HepG2 (cell line): ENCODE measurements around the gene IFT22. TPM values are rescaled to one million over a fixed set of nuclear protein-coding genes. Genes with fewer than 3 reads are reported as not detected.

Experiments
- ATF7-NPFF ChIP-seq: sonication (generic); formaldehyde crosslinking; IDR thresholded peaks from 2 replicates; pipeline ENCODE4 v1.8.1; 2023; ENCODE audit warnings: mild to moderate bottlenecking, low read depth, missing genetic modification reagents, moderate library complexity
- CEBPZ ChIP-seq: IDR thresholded peaks from 2 replicates; pipeline ENCODE4 v1.6.1; 2012; ENCODE audit warnings: low read length, improper control_type of control experiment
- DRAP1 ChIP-seq: IDR thresholded peaks from 2 replicates; pipeline ENCODE4 v1.6.1; 2016; ENCODE audit warnings: missing genetic modification reagents, missing compliant biosample characterization
- IKZF1 ChIP-seq: fragments of 450-650 bp; IDR thresholded peaks from 2 replicates; pipeline ENCODE4 v1.7.1; 2016
- MED1 ChIP-seq: sonication (generic); formaldehyde crosslinking; IDR thresholded peaks from 2 replicates; pipeline ENCODE4 v1.4.0; 2020; ENCODE audit warnings: missing genetic modification reagents
- NCOA2 ChIP-seq: sonication (generic); formaldehyde crosslinking; IDR thresholded peaks from 2 replicates; pipeline ENCODE4 v1.8.0; 2022; ENCODE audit warnings: inconsistent platforms
- NCOA5 ChIP-seq: sonication (generic); formaldehyde crosslinking; IDR thresholded peaks from 2 replicates; pipeline ENCODE4 v1.4.0; 2020; ENCODE audit warnings: missing genetic modification reagents
- NKX3-1 ChIP-seq: sonication (generic); formaldehyde crosslinking; IDR thresholded peaks from 2 replicates; pipeline ENCODE4 v1.5.0; 2020; ENCODE audit warnings: missing genetic modification reagents
- YY1 ChIP-seq: IDR thresholded peaks from 2 replicates; pipeline ENCODE4 v1.6.1; 2011; ENCODE audit warnings: low read length, low read depth, moderate library complexity, mild to moderate bottlenecking; ENCODE audit not compliant: insufficient read depth, insufficient replicate concordance
- ZFP90 ChIP-seq: sonication (generic); formaldehyde crosslinking; IDR thresholded peaks from 2 replicates; pipeline ENCODE4 v1.8.0; 2022; ENCODE audit warnings: missing genetic modification reagents, mild to moderate bottlenecking, inconsistent platforms, borderline replicate concordance
- ZNF333 ChIP-seq: sonication (generic); formaldehyde crosslinking; IDR thresholded peaks from 2 replicates; pipeline ENCODE4 v1.4.0; 2020; ENCODE audit warnings: mild to moderate bottlenecking, missing genetic modification reagents, borderline replicate concordance
- ZNF33B ChIP-seq: sonication (generic); formaldehyde crosslinking; IDR thresholded peaks from 2 replicates; pipeline ENCODE4 v1.5.1; 2020; ENCODE audit warnings: mild to moderate bottlenecking, missing genetic modification reagents
- ZSCAN21 ChIP-seq: sonication (generic); formaldehyde crosslinking; IDR thresholded peaks from 2 replicates; pipeline ENCODE4 v1.8.0; 2022; ENCODE audit warnings: mild to moderate bottlenecking, missing genetic modification reagents, moderate library complexity, borderline replicate concordance
- polyA plus RNA-seq, 8 experiments: library from polyadenylated mRNA; depleted of rRNA in 3 of 8; stranded (reverse) in 7 of 8; unstranded in 1 of 8; fragments of >200 nt; fragmentation: Illumina TruSeq in 4 of 8; extraction: Trizol in 4 of 8; gene quantifications; 2 replicates each; pipeline versions ENCODE4 v1.2.1 to v1.2.3, GENCODE V29; 2011 to 2016; ENCODE audit warnings: low read depth in 4 of 8, missing spikeins in 1 of 8, mixed read lengths in 1 of 8; ENCODE audit not compliant: insufficient read depth in 1 of 8
- total RNA-seq, 5 experiments: library from RNA; depleted of rRNA; stranded (reverse); fragments of >200 nt; fragmentation: Illumina TruSeq; extraction: Trizol; gene quantifications; 2 replicates each; pipeline ENCODE4 v1.2.3, GENCODE V29; 2016; ENCODE audit warnings: low read depth in 1 of 5
- TF ChIP-seq, protein P1 (sequence below): sonication (generic); formaldehyde crosslinking; IDR thresholded peaks from 2 replicates; pipeline ENCODE4 v1.4.0; 2020; ENCODE audit warnings: missing genetic modification reagents
- TF ChIP-seq, protein P2 (sequence below): sonication (generic); formaldehyde crosslinking; IDR thresholded peaks from 2 replicates; pipeline ENCODE4 v1.4.0; 2020; ENCODE audit warnings: missing genetic modification reagents, low read depth, mild to moderate bottlenecking, borderline replicate concordance
- TF ChIP-seq, protein P3 (sequence below): sonication (generic); formaldehyde crosslinking; IDR thresholded peaks from 2 replicates; pipeline ENCODE4 v1.9.0; 2021; ENCODE audit warnings: missing genetic modification reagents, borderline replicate concordance
- TF ChIP-seq, protein P4 (sequence below): sonication (generic); formaldehyde crosslinking; IDR thresholded peaks from 2 replicates; pipeline ENCODE4 v1.8.1; 2023; ENCODE audit warnings: mild to moderate bottlenecking, missing genetic modification reagents

Gene IFT22
- total and polyA plus RNA-seq, 2 of the 13 experiments (the other 11 are each of a cell fraction or from before 2014, with no cell fraction given): 8.9 to 14.5 TPM

- no peak for TF ChIP-seq CEBPZ
- TF ChIP-seq, protein P1, sequence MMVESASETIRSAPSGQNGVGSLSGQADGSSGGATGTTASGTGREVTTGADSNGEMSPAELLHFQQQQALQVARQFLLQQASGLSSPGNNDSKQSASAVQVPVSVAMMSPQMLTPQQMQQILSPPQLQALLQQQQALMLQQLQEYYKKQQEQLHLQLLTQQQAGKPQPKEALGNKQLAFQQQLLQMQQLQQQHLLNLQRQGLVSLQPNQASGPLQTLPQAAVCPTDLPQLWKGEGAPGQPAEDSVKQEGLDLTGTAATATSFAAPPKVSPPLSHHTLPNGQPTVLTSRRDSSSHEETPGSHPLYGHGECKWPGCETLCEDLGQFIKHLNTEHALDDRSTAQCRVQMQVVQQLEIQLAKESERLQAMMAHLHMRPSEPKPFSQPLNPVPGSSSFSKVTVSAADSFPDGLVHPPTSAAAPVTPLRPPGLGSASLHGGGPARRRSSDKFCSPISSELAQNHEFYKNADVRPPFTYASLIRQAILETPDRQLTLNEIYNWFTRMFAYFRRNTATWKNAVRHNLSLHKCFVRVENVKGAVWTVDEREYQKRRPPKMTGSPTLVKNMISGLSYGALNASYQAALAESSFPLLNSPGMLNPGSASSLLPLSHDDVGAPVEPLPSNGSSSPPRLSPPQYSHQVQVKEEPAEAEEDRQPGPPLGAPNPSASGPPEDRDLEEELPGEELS (CRISPR knock-in tag): no peak
- TF ChIP-seq, protein P2, sequence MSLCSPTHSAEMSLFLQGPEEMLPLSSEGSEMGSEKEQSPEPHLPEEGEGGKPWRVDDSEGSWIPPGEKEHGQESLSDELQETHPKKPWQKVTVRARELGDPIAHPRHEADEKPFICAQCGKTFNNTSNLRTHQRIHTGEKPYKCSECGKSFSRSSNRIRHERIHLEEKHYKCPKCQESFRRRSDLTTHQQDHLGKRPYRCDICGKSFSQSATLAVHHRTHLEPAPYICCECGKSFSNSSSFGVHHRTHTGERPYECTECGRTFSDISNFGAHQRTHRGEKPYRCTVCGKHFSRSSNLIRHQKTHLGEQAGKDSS (CRISPR knock-in tag): peak; percentile 1; the same call in 1 of the 2 replicates
- TF ChIP-seq NCOA2 (CRISPR knock-in tag): peak; percentile 24; the same call in 1 of the 2 replicates
- TF ChIP-seq YY1: peak; percentile 61
- peak; percentile 24; the same call in 1 of the 2 replicates for TF ChIP-seq ZNF333 (CRISPR knock-in tag)
- peak; percentile 34; the same call in 1 of the 2 replicates for TF ChIP-seq DRAP1 (CRISPR knock-in tag)
- TF ChIP-seq ZNF33B: no peak
- TF ChIP-seq, protein P3, sequence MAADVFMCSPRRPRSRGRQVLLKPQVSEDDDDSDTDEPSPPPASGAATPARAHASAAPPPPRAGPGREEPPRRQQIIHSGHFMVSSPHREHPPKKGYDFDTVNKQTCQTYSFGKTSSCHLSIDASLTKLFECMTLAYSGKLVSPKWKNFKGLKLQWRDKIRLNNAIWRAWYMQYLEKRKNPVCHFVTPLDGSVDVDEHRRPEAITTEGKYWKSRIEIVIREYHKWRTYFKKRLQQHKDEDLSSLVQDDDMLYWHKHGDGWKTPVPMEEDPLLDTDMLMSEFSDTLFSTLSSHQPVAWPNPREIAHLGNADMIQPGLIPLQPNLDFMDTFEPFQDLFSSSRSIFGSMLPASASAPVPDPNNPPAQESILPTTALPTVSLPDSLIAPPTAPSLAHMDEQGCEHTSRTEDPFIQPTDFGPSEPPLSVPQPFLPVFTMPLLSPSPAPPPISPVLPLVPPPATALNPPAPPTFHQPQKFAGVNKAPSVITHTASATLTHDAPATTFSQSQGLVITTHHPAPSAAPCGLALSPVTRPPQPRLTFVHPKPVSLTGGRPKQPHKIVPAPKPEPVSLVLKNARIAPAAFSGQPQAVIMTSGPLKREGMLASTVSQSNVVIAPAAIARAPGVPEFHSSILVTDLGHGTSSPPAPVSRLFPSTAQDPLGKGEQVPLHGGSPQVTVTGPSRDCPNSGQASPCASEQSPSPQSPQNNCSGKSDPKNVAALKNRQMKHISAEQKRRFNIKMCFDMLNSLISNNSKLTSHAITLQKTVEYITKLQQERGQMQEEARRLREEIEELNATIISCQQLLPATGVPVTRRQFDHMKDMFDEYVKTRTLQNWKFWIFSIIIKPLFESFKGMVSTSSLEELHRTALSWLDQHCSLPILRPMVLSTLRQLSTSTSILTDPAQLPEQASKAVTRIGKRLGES: 0 out of 2 replicates have a peak, but pooled peaks have one; percentile 77
- peak; percentile 65; the same call in 1 of the 2 replicates for TF ChIP-seq ATF7-NPFF (CRISPR knock-in tag)
- TF ChIP-seq, protein P4, sequence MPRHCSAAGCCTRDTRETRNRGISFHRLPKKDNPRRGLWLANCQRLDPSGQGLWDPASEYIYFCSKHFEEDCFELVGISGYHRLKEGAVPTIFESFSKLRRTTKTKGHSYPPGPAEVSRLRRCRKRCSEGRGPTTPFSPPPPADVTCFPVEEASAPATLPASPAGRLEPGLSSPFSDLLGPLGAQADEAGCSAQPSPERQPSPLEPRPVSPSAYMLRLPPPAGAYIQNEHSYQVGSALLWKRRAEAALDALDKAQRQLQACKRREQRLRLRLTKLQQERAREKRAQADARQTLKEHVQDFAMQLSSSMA: peak; percentile 66; the same call in 1 of the 2 replicates
- TF ChIP-seq MED1: peak; percentile 44; the same call in 1 of the 2 replicates
- 0 out of 2 replicates have a peak, but pooled peaks have one; percentile 24 for TF ChIP-seq NKX3-1
- TF ChIP-seq NCOA5: no peak
- peak; percentile 82; the same call in 1 of the 2 replicates for TF ChIP-seq ZFP90 (CRISPR knock-in tag)
- 0 out of 2 replicates have a peak, but pooled peaks have one; percentile 49 for TF ChIP-seq ZSCAN21
- no peak for TF ChIP-seq IKZF1
Measured at GRCh38 chr7:101308245-101309085, 13.1 kb downstream of the IFT22 start (continued).
